Right renal cortex interstitium (tissue), 3 donors: ENCODE measurements around the gene SEMA3G. TPM values are rescaled to one million over a fixed set of nuclear protein-coding genes. Genes with fewer than 3 reads are reported as not detected.
A peak's percentile ranks its signal among the peaks of the same experiment; 100 is the strongest.

Experiments used
- DNase-seq, 3 donors: peaks; one replicate each; pipeline ENCODE4 v3.0.0-alpha.2; 2013; ENCODE audit warnings: low read depth in 3 of 3, low spot score in 2 of 3
- polyA plus RNA-seq, 3 donors: library from polyadenylated mRNA; unstranded; fragments of 120-200 nt; gene quantifications; one replicate each; pipeline ENCODE4 v1.2.1, GENCODE V29; 2013; ENCODE audit not compliant: insufficient read length in 3 of 3

The SEMA3G gene
- polyA plus RNA-seq, 3 donors, result 27.2 to 31.3 (median 29.1) TPM

DNA sequence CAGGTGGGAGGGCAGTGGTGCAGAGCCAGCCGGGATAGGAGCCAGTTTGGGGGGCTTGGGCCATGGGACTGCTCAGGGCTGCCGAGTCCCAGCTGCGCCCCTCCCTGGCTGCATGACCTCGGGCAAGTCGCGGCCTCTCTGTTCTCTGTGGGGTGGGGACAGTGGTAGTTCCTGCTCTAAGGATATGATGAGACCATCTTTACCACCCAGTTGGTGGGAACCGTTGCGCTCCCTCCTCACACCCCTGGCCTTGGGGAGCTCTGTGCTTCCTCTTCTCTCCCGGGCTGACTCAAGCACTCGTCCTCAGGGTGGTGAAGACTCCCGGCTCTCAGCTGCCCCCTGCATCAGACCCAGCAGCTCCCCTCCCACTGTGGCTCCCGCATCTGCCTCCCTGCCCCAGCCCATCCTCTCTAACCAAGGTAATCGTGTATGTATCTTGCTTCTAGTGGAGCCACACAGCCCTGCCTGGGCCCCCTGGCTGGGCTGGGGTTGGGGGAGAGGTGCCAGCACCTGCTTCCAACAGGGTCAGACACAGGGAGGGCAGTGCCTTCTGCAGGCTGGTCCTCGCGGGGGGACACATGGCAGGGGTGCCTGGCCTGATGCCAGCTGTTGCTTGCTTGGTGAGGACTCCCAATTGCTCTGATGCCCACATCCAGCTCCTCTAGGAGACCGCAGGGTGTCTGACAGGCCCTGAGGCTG, 35.1 kb upstream of the SEMA3G start:
- DNase-seq, result no peak

- DNase-seq, result no peak
These were observed 34.4 kb upstream of the SEMA3G start for GRCh38 chr3:52479037-52479876.

GRCh38 chr3:52477796-52478095, 32.8 kb upstream of the SEMA3G start:
- no peak for DNase-seq

DNA sequence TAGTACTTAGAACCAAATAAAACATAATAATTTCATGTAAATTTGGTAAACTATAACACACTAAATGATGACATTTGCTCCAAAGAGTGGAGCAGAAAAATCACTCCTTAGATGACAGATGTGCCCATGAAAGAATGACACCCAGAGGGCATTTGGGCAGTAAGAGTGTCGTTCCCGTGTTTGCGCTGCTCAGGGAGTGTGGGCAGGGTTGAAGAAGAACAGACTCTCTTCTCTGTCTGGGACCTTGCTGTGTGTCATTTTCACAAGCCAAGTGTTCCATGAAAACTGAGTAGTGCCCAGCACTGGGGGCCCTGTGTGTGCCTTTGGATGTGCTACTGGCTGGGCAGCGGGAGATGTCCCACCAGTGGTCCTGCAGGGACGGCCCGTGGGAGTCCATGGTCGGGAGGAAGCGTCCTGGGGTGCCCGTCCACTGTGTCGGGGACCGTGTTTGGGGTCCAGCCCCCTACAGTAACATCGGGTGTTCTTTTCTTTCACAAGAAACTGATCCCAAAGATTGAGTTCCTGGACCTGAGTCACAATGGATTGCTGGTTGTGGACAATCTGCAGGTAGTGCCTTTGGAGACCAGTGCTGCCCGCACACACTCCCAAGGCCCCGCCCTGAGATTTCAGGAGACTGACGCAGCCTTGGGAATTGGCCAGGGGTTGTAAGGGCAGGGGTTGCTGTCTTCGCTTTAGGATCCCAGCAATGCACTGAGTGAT, 32.3 kb upstream of the SEMA3G start:
- DNase-seq, result no peak

DNA sequence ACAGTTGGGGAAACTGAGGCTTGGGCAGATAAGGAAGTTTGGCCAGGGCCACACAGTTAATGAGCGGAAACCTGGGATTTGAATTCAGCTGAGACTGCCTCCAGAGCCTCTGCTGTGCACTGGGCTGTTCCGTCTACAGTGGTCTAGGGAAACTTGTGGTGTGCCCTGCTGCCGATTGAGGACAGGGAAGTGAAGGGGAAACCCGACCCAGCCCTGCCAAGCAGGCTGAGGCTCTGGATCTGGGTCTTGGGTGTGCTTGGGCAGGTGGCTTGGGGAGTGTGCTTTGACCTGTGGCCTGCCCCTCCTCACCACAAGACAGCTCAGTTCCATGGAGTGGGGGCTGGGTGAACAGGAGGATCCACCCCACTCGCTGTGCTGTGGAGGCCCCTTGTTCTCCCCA, 28.1 kb upstream of the SEMA3G start:
- DNase-seq, result no peak

DNA sequence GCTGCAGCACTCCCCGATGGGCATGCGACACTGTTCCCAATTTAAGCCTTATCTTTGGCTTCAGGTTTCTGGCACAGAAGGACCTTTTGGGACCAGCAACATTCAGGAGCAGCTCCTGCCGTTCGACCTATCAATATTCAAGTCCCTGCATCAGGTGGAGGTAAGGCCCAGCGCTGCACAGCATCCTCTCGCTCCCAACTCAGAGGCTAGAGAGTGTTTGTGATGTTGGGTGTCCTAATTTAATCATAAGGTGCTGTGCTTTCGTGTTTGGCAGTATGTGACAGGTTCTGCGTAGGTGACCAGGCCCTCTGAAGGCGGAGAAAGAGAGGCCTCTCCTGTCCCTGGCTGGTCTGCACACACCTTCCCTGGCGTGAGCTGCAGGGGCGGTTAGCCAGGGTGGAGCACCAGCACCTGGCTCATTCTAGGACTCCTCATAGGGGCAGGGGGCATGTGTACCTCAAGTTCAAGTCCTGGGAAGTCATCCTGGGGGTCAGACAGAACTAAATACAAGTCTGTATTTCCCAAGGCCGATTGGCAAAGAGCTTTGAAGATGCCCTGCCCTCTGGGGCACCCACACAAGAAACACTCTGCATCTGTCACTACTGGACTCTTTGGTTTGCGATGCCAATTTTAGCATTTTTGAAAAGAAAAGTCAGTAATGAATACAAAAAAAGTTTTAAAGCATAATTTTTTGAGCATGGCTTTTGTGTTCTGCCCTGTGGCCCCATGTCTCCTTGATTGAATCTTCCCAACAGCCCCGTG, 27.5 kb upstream of the SEMA3G start:
- DNase-seq, result no peak

- no peak for DNase-seq
These were observed 26.7 kb upstream of the SEMA3G start for GRCh38 chr3:52471371-52472238.

- no peak for DNase-seq
These were observed 26.0 kb upstream of the SEMA3G start for GRCh38 chr3:52470920-52471319.

GRCh38 chr3:52469001-52469400, 24.1 kb upstream of the SEMA3G start:
- no peak for DNase-seq

- DNase-seq, result no peak
These were observed 23.4 kb upstream of the SEMA3G start for GRCh38 chr3:52468336-52468735.

DNA sequence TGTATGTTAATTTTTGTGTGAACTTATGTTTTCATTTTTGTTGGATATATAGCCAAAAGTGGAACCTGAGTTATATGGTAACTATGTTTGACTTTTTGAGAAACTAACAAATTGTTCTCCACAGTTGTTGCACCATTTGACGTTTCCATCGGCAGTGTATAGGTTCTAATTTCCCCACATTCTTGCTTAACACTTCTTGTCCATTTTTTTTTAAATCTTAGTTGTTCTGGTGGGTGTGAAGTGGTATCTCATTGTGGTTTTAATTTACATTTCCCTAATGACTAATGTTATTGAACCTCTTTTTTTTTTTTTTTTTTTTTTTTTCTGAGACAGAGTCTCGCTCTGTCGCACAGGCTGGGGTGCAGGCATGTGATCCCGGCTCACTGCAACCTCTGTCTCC, 18.5 kb upstream of the SEMA3G start:
- DNase-seq, result no peak

DNA sequence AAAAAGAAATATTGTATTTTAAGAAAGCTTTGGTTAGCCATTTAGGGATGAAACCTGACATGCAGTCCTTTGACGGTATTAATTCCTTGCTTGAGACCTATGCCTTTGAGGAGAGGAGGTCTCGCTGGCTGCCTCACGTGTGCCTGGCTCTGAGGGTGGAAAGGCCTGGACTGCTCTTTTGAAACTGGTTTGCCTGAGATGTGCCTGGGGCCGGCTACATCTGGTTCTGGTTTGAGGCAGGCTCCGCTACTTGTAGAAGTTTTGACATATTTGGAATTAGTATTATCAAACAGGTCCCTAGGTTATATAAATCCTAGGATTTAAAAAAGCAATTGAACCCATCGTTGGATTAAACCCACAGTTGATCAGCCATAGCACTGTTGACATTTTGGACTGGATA, 17.0 kb upstream of the SEMA3G start:
- no peak for DNase-seq

GRCh38 chr3:52458770-52459545, 14.1 kb upstream of the SEMA3G start:
- no peak for DNase-seq

GRCh38 chr3:52458031-52458760, 13.3 kb upstream of the SEMA3G start:
- DNase-seq, result no peak

GRCh38 chr3:52456800-52457183, 11.9 kb upstream of the SEMA3G start:
- no peak for DNase-seq

- DNase-seq, result no peak
These were observed 11.4 kb upstream of the SEMA3G start for GRCh38 chr3:52456169-52456799.

DNA sequence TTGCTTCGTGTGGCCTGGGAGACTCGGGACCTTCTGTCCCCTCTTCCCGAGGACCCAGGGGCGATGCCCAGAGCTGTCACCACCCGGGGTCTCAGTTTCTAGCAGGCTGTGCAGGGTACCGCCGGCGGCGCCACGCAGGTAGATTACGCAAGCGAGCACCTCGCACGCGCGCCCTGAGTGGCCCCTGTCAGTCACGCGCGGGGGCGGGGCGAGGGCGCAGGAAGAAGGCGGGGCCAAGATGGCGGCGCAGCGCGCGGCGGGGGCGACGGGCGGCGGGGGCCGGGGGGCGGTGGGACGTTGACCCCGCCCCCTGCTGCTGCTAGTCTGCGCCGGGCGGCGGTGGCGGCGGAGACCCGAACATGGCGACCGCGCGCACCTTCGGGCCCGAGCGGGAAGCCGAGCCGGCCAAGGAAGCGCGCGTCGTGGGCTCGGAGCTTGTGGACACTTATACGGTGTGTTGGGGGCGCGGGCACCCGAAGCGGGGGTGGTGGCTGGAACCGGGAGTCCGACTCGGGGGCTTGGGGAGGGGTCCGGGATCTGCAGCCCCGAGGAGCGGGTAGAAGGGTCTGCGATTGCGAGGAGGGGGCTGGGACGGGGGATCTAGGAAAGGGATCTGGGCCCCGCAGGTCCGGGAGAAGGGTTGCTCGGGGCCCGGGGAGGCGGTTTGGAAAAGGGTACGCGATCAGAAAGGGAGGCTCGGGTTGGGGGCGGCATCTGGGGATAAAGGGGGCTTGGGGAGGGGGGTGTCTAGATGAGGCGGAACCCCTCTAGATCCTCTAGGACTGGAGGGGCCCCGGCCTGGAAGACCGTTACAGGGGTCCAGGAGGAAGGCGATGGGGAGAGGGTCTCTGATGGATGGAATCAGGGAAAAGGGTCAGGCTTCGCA, 10.6 kb upstream of the SEMA3G start, which contains the start of gene NISCH:
TSS of gene NISCH (plus strand) at position 322 of the 886 bp plus-strand sequence. CDS start at position 360, 38 bp downstream.
- DNase-seq, result peak in 1 of 3 donors; percentile 63
